GM12872 (cell line): ENCODE results near the gene ATCAY.

Experiments used
- TF ChIP-seq, protein P1 (sequence below): IDR thresholded peaks from 3 replicates; pipeline ENCODE4 v1.5.1; 2011; ENCODE audit warnings: low read depth, mild to moderate bottlenecking, low read length, moderate library complexity; ENCODE audit not compliant: insufficient read depth

ATCAY gene

DNA sequence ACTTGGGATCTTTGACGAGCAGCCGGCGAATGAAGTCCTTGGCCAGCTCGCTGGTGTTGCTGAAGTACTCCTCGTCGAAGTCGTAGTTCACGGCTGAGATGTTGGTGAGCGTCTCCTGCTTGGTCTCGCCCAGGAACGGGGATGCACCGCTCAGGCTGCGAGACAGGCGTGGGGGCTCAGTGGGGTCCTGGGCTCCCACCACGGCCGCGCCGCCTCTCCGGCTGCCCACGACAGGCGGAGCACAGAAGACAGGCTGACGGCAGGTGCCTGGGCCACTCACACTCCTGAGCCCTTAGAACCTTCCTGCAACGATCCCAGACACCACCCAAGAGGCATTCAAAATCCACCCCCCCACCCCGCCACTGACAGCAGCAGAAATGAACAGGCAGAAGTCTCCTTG lies 80.5 kb downstream of the ATCAY start:
- TF ChIP-seq, protein P1, sequence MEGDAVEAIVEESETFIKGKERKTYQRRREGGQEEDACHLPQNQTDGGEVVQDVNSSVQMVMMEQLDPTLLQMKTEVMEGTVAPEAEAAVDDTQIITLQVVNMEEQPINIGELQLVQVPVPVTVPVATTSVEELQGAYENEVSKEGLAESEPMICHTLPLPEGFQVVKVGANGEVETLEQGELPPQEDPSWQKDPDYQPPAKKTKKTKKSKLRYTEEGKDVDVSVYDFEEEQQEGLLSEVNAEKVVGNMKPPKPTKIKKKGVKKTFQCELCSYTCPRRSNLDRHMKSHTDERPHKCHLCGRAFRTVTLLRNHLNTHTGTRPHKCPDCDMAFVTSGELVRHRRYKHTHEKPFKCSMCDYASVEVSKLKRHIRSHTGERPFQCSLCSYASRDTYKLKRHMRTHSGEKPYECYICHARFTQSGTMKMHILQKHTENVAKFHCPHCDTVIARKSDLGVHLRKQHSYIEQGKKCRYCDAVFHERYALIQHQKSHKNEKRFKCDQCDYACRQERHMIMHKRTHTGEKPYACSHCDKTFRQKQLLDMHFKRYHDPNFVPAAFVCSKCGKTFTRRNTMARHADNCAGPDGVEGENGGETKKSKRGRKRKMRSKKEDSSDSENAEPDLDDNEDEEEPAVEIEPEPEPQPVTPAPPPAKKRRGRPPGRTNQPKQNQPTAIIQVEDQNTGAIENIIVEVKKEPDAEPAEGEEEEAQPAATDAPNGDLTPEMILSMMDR, result no peak

DNA sequence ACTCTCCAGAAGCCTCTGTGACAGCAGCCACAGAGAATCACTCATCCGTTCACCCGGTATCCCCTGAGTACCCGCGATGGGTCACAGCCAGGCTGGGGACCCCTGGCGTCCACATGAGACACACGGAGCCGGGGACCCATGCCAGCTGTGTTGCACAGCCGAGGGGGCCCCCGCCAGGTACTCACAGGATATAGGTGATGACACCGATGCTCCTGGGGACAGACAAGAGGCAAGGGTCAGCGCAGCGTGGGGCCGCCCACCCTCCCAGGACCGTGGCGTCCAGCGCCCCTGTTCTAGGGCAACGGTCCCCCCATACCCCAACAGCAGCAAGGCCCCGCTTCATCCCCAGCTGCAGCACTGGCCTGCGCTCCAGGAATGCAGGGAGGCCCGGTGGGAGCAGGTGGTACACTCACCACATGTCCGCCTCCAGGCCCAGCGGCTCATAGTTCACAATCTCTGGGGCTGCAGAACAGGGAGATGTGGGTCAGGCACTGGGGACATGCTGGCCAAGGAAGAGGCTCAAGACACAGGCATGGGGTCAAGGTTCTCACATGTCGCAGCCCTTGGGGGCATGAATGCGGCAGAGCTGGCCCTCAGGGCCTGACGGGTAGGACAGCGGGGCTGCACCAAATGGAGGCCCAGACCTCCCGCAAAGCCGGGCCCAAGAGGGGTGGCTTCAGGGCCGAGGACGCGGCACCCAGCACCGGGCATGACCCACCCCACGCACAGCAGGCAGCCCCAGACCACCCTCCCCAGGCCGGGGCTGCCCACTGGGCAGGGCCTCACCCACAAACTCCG lies 83.2 kb downstream of the ATCAY start:
- TF ChIP-seq, protein P1, result no peak

DNA sequence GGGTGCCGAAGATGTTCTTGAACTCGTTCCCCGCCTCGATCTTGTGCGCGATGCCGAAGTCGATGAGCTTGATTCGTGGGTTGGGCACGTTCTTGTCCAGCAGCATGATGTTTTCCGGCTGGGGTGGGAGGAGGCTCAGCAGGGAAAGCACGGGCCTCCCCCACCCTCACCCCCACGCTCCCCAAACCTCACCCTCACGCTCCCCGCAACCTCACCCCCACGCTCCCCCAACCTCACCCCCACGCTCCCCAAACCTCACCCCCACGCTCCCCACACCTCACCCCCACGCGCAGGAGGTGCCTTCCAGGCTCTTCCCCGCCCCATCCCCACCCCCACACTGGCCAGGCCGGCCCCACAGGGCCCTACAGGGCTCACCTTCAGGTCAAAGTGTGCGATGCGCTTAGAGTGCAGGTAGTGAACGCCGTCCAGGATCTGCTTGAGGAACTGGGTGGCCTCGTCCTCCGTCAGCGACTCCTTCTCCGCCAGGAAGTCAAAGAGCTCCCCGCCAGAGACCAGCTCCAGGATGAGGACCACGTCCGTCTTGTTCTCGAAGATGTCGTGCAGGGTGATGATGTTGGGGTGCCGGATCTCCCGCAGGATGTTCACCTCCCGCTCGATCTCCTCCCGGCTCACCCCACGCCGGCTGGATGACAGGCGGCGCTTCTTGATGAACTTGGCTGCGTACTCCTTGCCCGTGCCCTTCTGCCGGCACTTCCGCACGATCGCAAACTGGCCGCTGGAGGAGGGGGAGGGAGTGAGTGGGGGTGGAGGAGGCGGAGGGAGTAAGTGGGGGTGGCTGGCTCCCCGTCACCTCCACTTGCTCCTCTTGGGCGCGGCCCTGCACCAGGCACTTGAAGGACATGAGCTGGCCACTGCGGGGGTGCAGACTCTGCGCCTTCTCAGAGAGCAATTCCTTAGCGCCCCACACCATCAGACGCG lies 84.0 kb downstream of the ATCAY start:
- TF ChIP-seq, protein P1, result no peak

DNA sequence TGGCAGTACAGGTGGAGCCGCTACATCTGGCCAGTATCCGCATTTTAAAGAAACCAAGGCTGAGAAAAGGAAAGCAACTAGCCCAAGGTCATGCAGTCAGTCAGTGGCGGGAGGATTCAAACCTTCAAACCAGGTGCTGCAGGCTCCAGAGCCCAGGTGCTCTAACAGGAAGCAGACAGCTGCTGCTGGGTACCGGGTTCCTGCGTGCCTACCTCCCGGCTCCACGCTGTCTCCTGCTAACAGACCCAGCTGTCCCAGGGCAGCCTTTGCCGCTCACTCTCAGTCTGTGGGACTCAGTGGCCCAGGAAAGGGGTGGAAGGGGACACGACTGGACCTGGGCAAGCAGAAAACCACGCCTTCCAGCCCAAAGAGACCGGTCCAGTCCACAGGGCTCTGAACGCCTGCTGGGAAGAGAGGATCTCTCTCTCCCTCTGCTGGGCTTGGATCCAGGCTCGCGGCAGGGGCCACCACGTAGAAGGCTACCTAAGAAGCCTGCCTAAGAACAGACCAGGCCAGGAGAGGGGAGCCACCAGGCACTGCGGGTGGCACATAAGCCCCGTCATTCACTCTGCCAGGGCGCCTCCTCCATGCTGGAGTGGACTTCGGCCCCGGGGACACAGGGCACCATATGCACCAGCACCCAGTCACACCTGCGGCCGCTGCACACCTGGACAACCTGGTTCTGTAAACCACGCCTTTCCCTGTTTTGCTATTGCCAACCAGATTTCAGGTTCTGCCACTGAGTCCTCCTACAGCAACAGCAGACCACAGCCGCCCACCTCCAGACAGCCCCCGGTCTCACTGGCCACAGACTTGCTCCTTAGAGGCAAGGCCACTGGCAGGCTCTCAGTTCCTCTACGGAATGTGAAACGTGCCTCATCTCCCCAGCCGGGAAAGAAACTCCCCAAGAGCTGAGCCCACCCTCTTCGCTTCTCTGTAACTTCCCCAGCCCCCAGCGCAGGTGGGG lies 85.8 kb downstream of the ATCAY start:
- TF ChIP-seq, protein P1, result no peak

DNA sequence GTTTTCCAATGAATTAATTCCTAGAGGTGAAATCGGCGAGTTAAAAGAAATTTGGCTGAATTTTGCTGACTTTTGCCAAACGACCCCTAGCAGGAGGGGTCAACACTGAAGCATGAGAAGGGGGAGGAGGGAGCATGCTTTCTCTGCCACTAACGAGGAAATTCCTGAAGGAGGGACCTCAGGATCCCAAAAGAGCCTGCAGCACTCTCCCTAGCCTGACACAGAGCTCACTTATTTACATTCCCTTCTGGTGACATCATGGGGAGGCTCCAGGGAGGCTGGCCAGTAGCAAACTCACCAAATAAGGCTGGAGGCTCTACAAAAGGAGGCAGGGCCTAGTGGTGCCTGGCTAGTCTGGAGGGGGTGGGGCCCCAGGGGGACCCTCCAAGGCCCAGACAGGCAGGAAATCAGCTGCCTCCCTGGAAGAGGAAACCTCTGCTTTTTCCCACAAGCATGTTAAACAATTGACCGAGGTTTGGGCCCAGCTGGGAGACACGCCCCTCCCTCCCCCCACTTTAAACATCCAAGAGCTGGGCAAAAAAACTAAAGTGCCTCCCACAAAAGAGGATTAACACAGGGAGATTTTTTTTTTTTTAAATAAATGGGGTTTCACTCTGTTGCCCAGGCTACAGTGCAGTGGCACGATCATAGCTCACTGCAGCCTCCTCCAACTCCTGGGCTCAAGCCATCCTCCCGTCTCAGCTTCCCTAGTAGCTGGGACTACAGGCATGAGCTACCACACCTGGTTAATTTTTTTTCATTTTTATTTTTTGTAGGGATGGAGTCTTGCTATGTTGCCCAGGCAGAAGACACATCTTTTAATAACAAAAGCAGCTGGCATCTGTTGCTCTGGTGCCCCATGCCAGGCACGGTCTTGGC lies 88.3 kb downstream of the ATCAY start:
- TF ChIP-seq, protein P1, result no peak

DNA sequence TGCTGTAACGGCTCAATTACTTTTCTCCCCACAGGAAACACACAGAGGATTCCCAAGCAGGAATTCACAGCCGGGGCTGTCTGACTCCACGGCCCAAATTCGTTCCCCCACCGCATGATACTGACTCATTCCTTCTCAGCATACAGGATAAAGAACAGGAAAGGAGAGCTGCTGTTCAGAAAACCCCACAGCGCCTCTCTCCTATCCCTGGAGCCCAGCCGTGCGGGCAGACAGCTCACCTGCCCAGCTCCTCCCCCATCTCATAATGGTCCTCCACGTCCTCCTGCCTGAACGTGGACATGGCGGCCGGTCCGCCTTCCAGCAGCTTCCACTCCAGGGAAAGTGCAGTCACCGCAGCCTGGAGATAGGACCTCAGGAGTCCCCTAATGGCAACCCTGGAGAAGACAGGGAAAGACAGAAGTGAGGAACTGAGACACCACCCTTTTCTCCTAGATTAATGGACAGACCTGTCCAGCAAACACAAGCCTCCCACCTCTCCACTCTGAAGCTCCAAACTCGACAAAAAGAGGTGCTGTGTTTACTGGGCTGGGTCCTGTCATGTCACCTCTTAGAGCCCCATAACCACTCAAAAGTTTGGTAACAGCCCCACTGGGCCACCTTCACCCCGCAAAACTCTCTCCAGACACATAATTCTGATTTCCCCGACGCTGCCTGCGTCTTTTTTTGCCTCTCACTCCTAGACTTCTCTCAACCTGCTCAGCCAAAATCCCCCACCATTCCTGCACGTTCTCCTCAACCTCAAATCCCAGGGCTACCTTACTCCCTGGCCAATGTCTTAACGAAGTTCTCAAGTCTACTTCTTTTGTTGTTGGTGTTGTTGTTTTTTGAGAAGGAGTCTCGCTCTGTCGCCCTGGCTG lies 89.2 kb downstream of the ATCAY start:
- TF ChIP-seq, protein P1, result no peak
